Skeletal muscle tissue (tissue), 4 donors: Measurements from ENCODE around the gene APOA5. TPM values are rescaled to one million over a fixed set of nuclear protein-coding genes. Genes with fewer than 3 reads are reported as not detected.
"Not testable (repeated sequence)": the region's sequence is repeated elsewhere in the genome, so short reads cannot be mapped to it uniquely, and the experiment has no call there.

ENCODE experiments used
- H3K27ac ChIP-seq: one replicate; pipeline ENCODE4 v1.7.0; 2013; ENCODE audit warnings: mild to moderate bottlenecking, low read depth, low read length, inconsistent platforms
- H3K27me3 ChIP-seq, 3 donors: one replicate each; pipeline ENCODE4 v1.7.0; 2013; ENCODE audit warnings: low read length in 3 of 3; ENCODE audit not compliant: control insufficient read depth in 3 of 3, insufficient read depth in 3 of 3
- H3K36me3 ChIP-seq, 3 donors: one replicate each; pipeline ENCODE4 v1.7.0; 2013; ENCODE audit warnings: low read length in 3 of 3; ENCODE audit not compliant: control insufficient read depth in 3 of 3, insufficient read depth in 3 of 3
- H3K4me1 ChIP-seq, 3 donors: one replicate each; pipeline ENCODE4 v1.7.0; 2013; ENCODE audit warnings: low read length in 3 of 3, mild to moderate bottlenecking in 3 of 3; ENCODE audit not compliant: control insufficient read depth in 3 of 3, insufficient read depth in 3 of 3
- H3K4me3 ChIP-seq, 3 donors: one replicate each; pipeline ENCODE4 v1.7.0; 2013; ENCODE audit warnings: low read length in 3 of 3
- H3K9ac ChIP-seq, 3 donors: one replicate each; pipeline ENCODE4 v1.7.0; 2013; ENCODE audit warnings: low read length in 3 of 3, mild to moderate bottlenecking in 3 of 3, moderate library complexity in 2 of 3, low read depth in 1 of 3
- H3K9me3 ChIP-seq, 3 donors: one replicate each; pipeline ENCODE4 v1.7.0; 2013; ENCODE audit warnings: low read length in 3 of 3; ENCODE audit not compliant: control insufficient read depth in 3 of 3
- total RNA-seq: library from RNA; depleted of rRNA; stranded (reverse); fragments of >200 nt; gene quantifications from one replicate; pipeline ENCODE4 v1.2.3, GENCODE V29; 2014
- donor health status: Osteomylitis.

Gene APOA5
- total RNA-seq, 1 donor from 2014 or later: not detected

- no peaks in the 10 kb centered on the region for H3K36me3 ChIP-seq
- peak overlapping the region; percentile 84 for H3K27ac ChIP-seq
These were observed 22.2 kb upstream of the APOA5 start for GRCh38 chr11:116813781-116814471.

GRCh38 chr11:116813170-116813569 lies 21.5 kb upstream of the APOA5 start:
- peaks cover 0 to 11% (median 8%) of the 10 kb centered on the region in 3 donors for H3K4me1 ChIP-seq
- H3K9ac ChIP-seq: no peak overlapping the region
- no peaks in the 10 kb centered on the region for H3K9me3 ChIP-seq
- H3K27me3 ChIP-seq: no peaks in the 10 kb centered on the region
- no peaks in the 10 kb centered on the region for H3K36me3 ChIP-seq
- H3K27ac ChIP-seq: no peak overlapping the region
- no peak overlapping the region for H3K4me3 ChIP-seq

More at GRCh38 chr11:116813781-116814471, 22.2 kb upstream of the APOA5 start:
- no peaks in the 10 kb centered on the region for H3K9me3 ChIP-seq
- H3K9ac ChIP-seq: no peak overlapping the region
- H3K27me3 ChIP-seq: no peaks in the 10 kb centered on the region
- peaks cover 0 to 11% (median 8%) of the 10 kb centered on the region in 3 donors for H3K4me1 ChIP-seq
- no peak overlapping the region for H3K4me3 ChIP-seq

GRCh38 chr11:116812109-116812508 lies 20.4 kb upstream of the APOA5 start:
- Histone ChIP-seq H3K4me3 (no peak overlapping the region), H3K36me3 (no peaks in the 10 kb centered on the region), H3K27me3 (no peaks in the 10 kb centered on the region), H3K4me1 (peaks cover 0 to 11% (median 8%) of the 10 kb centered on the region in 3 donors), H3K9me3 (no peaks in the 10 kb centered on the region), H3K9ac (no peak overlapping the region), H3K27ac (no peak overlapping the region)

GRCh38 chr11:116811194-116811593 lies 19.5 kb upstream of the APOA5 start:
- no peak overlapping the region for H3K4me3 ChIP-seq
- no peaks in the 10 kb centered on the region for H3K9me3 ChIP-seq
- H3K27me3 ChIP-seq: no peaks in the 10 kb centered on the region
- H3K4me1 ChIP-seq: peaks cover 0 to 11% (median 8%) of the 10 kb centered on the region in 3 donors
- no peak overlapping the region for H3K27ac ChIP-seq
- H3K9ac ChIP-seq: no peak overlapping the region
- H3K36me3 ChIP-seq: no peaks in the 10 kb centered on the region

GRCh38 chr11:116808262-116809175 lies 16.8 kb upstream of the APOA5 start:
- no peaks in the 10 kb centered on the region for H3K9me3 ChIP-seq
- H3K27me3 ChIP-seq: no peaks in the 10 kb centered on the region
- no peaks in the 10 kb centered on the region for H3K36me3 ChIP-seq
- H3K27ac ChIP-seq: no peak overlapping the region
- H3K4me3 ChIP-seq: no peak overlapping the region
- no peak overlapping the region for H3K9ac ChIP-seq
- H3K4me1 ChIP-seq: no peaks in the 10 kb centered on the region

- Histone ChIP-seq H3K9me3 (no peaks in the 10 kb centered on the region), H3K9ac (no peak overlapping the region), H3K4me3 (no peak overlapping the region), H3K36me3 (no peaks in the 10 kb centered on the region), H3K27ac (no peak overlapping the region), H3K4me1 (no peaks in the 10 kb centered on the region), H3K27me3 (no peaks in the 10 kb centered on the region)
These were observed 16.1 kb upstream of the APOA5 start for GRCh38 chr11:116807601-116808261.

- H3K9ac ChIP-seq: no peak overlapping the region
- H3K27ac ChIP-seq: no peak overlapping the region
- peaks cover 0 to 2% (median 0%) of the 10 kb centered on the region in 3 donors for H3K27me3 ChIP-seq
- no peaks in the 10 kb centered on the region for H3K4me1 ChIP-seq
- no peaks in the 10 kb centered on the region for H3K9me3 ChIP-seq
- no peak overlapping the region for H3K4me3 ChIP-seq
- no peaks in the 10 kb centered on the region for H3K36me3 ChIP-seq
These were observed 12.3 kb upstream of the APOA5 start for GRCh38 chr11:116804001-116804400.

GRCh38 chr11:116801662-116802061 lies 10.0 kb upstream of the APOA5 start:
- H3K36me3 ChIP-seq, H3K27ac ChIP-seq, H3K27me3 ChIP-seq, H3K4me1 ChIP-seq, H3K9me3 ChIP-seq, H3K9ac ChIP-seq, H3K4me3 ChIP-seq: not testable (repeated sequence)

- Histone ChIP-seq H3K9ac (no peak overlapping the region), H3K4me1 (no peaks in the 10 kb centered on the region), H3K27me3 (peaks cover 0 to 2% (median 0%) of the 10 kb centered on the region in 3 donors), H3K36me3 (no peaks in the 10 kb centered on the region), H3K9me3 (no peaks in the 10 kb centered on the region), H3K4me3 (no peak overlapping the region), H3K27ac (no peak overlapping the region)
These were observed 8.9 kb upstream of the APOA5 start for GRCh38 chr11:116800610-116801009.
